Bronchial epithelial cell (primary cell): ENCODE results near the gene PTPN14. TPM values are rescaled to one million over a fixed set of nuclear protein-coding genes. Genes with fewer than 3 reads are reported as not detected.

Experiments used
- DNase-seq: peaks from one replicate; pipeline ENCODE4 v3.0.0-alpha.2; 2010; ENCODE audit warnings: low read depth
- FAIRE-seq: peaks from 2 replicates; lab custom pipeline; 2011; peaks lifted over from hg19 to GRCh38; lab: Jason Lieb, UNC
- H3K27me3 ChIP-seq: 2 replicates; pipeline ENCODE4 v1.5.1; 2011; ENCODE audit warnings: low read length; ENCODE audit not compliant: control insufficient read depth, insufficient read depth
- H3K36me3 ChIP-seq: 2 replicates; pipeline ENCODE4 v1.5.1; 2011; ENCODE audit warnings: low read length; ENCODE audit not compliant: control insufficient read depth, insufficient read depth
- H3K4me3 ChIP-seq: 2 replicates; pipeline ENCODE4 v1.5.1; 2011; ENCODE audit warnings: mild to moderate bottlenecking, low read depth, low read length, control low read depth
- total RNA-seq: library from RNA; depleted of rRNA; stranded (reverse); fragments of >200 nt; gene quantifications from 2 replicates; pipeline ENCODE4 v1.2.1, GENCODE V29; 2014
- TF ChIP-seq, protein P1 (sequence below): IDR thresholded peaks from 2 replicates; pipeline ENCODE4 v1.5.1; 2011; ENCODE audit warnings: mild to moderate bottlenecking, moderate library complexity, low read length, control low read depth, inconsistent platforms; ENCODE audit not compliant: insufficient read depth, severe bottlenecking

The PTPN14 gene
- total RNA-seq, 1 donor from 2014 or later: 28.4 TPM

DNA sequence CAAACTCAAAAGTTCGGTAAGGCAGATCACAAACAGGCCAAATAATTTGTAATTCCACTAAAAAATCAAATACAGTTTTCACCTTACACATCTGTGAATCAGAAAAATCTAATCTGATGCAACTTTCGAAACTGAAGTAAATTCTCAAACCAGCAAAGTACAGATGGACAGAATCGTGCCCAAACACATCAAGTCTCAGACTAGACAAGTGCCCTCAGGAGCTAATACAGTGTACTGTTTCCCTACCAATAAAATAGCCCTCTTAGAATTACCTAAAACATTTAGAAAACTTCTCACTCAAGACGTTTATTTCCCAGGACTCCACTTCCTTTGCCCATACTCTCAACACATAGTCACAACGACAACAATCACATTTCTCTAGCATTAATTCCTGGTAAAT is 136.3 kb downstream of the PTPN14 start:
- Histone ChIP-seq H3K27me3 (no peaks in the 10 kb centered on the region), H3K4me3 (no peak overlapping the region), H3K36me3 (no peaks in the 10 kb centered on the region)
- TF ChIP-seq, protein P1, sequence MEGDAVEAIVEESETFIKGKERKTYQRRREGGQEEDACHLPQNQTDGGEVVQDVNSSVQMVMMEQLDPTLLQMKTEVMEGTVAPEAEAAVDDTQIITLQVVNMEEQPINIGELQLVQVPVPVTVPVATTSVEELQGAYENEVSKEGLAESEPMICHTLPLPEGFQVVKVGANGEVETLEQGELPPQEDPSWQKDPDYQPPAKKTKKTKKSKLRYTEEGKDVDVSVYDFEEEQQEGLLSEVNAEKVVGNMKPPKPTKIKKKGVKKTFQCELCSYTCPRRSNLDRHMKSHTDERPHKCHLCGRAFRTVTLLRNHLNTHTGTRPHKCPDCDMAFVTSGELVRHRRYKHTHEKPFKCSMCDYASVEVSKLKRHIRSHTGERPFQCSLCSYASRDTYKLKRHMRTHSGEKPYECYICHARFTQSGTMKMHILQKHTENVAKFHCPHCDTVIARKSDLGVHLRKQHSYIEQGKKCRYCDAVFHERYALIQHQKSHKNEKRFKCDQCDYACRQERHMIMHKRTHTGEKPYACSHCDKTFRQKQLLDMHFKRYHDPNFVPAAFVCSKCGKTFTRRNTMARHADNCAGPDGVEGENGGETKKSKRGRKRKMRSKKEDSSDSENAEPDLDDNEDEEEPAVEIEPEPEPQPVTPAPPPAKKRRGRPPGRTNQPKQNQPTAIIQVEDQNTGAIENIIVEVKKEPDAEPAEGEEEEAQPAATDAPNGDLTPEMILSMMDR: no peak
- DNase-seq (peak; percentile 64), FAIRE-seq (no peak)

DNA sequence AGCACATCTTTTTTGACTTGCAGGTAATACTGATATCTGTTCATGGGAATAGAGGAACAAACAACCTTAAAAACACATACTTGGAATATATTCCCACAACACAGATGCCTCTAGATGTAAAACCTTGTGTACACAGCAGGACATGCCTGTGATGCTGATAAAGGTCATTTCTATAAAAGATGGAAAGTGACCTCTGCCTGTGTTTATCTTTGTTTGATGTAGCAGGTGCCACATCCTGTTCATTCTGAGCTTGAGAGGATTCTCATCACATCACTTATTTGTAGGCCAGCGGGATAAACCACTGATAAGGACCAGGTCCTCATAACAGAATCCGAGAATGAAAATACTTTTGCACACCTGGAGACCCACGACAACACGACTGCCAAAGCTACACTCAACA is 136.7 kb downstream of the PTPN14 start:
- H3K4me3 ChIP-seq: no peak overlapping the region
- TF ChIP-seq, protein P1: no peak
- H3K36me3 ChIP-seq: no peaks in the 10 kb centered on the region
- FAIRE-seq (no peak), DNase-seq (no peak)
- H3K27me3 ChIP-seq: no peaks in the 10 kb centered on the region

DNA sequence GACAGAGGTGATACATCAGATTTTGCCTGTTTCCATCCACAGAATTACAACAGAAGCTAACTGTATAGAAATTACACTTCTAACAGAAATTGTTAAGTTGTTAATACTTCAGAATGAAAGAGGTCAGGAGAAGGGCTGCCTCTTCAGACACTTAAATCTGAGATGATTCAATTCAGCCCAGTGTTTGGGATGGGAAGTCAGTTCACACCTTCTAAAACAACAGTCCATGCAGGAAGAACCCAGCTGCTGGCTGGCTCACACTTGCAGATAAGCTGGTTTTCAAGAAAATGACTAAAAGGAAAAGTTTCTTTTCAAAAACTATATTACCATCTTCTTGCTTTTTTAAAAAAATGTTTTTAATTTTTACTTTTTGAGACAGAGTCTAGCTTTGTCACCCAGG is 138.1 kb downstream of the PTPN14 start:
- no peak for DNase-seq
- no peak for FAIRE-seq
- Histone ChIP-seq H3K27me3 (no peaks in the 10 kb centered on the region), H3K36me3 (no peaks in the 10 kb centered on the region), H3K4me3 (no peak overlapping the region)
- TF ChIP-seq, protein P1: no peak

DNA sequence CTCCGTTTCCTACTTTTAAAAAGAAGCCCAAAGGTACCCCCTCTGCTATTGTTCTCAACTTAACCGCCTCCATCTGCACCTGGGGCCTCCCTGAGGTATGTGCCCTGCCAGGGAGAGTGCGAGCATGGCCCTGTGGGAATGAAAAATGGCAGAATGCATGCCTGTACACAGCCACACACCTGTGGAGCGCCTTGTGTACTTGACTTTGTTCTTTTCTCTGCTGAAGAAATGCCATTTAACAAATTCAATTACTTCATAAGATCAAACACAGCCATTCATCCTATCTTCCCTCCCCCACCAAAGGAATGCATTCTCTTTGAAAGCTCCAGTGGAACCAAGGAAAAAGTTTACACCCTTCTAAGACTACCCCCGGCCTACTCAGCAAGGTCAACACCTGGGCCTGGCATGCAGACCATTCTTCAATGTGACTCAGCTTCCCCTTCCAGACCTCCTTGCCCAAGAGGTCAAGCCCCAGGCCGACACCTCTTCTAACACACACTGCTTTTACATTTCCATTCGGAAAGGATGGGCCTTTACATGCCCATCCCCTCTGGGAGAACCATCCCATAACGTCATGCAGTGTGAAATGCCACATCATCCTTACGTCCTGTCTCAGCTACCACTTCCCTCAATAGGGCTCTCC is 146.7 kb downstream of the PTPN14 start:
- H3K4me3 ChIP-seq: no peak overlapping the region
- TF ChIP-seq, protein P1: no peak
- peaks cover 17% of the 10 kb centered on the region for H3K36me3 ChIP-seq
- peak; percentile 98 for DNase-seq
- no peaks in the 10 kb centered on the region for H3K27me3 ChIP-seq
- FAIRE-seq: no peak

DNA sequence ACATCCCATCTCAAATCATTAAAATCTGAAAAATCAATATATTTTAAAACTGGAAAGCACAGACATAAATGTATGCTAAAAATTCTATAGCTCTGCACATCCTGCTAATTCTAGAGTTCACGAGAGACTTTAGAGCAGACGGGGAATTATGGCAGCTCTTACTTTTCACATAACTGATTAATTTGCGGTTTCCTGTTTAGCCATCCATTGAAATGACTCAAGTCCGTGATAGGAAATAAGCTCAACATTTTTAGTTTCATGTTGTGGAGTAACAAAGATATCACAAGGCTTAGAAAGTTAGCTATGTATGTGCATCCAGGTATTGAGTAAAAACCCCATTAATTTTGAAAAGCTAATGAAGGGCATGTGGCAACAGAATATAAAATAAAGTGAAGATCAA is 147.2 kb downstream of the PTPN14 start:
- no peak overlapping the region for H3K4me3 ChIP-seq
- FAIRE-seq (no peak), DNase-seq (peak; percentile 84)
- H3K27me3 ChIP-seq: no peaks in the 10 kb centered on the region
- peaks cover 17% of the 10 kb centered on the region for H3K36me3 ChIP-seq
- TF ChIP-seq, protein P1: no peak

DNA sequence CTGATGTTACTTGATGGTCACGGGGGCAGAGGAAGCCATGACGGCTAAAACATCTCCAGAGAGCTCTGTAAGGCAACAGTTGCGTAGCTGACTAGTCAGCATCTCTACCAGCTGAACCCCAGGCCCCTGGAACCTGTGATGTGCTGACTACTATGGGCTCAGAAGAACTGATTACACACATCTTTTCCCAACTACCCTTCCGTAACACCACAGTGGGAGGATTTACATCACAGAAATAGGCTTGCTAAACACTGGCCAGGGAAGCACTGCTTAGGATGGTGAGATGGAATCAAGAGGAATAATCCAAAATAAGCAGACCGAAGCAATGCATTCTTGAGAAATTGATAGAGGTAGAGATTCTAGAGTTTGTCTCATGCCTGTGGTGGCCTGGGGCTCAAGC is 148.0 kb downstream of the PTPN14 start:
- DNase-seq (no peak), FAIRE-seq (no peak)
- TF ChIP-seq, protein P1: no peak
- Histone ChIP-seq H3K36me3 (peaks cover 17% of the 10 kb centered on the region), H3K27me3 (no peaks in the 10 kb centered on the region), H3K4me3 (no peak overlapping the region)
